Endothelial cell (in vitro differentiated cells): ENCODE measurements around the gene PRKACB. TPM values are rescaled to one million over a fixed set of nuclear protein-coding genes. Genes with fewer than 3 reads are reported as not detected.

Experiments used
- DNase-seq: peaks from one replicate; pipeline ENCODE4 v3.0.0; 2021; ENCODE audit warnings: low spot score
- H3K27ac Mint-ChIP-seq: one replicate; pipeline ENCODE4 v1.8.0; 2021; ENCODE audit warnings: mixed read lengths, inconsistent platforms; ENCODE audit not compliant: unreplicated experiment
- H3K27me3 Mint-ChIP-seq: one replicate; pipeline ENCODE4 v1.8.0; 2021; ENCODE audit warnings: mild to moderate bottlenecking, moderate library complexity, mixed read lengths, inconsistent platforms; ENCODE audit not compliant: unreplicated experiment
- H3K36me3 Mint-ChIP-seq: one replicate; pipeline ENCODE4 v1.8.0; 2021; ENCODE audit warnings: mild to moderate bottlenecking, low read depth, mixed read lengths, inconsistent platforms; ENCODE audit not compliant: unreplicated experiment
- H3K4me1 Mint-ChIP-seq: one replicate; pipeline ENCODE4 v1.8.0; 2021; ENCODE audit warnings: mild to moderate bottlenecking, mixed read lengths, inconsistent platforms; ENCODE audit not compliant: unreplicated experiment
- H3K4me3 Mint-ChIP-seq: one replicate; pipeline ENCODE4 v1.8.0; 2021; ENCODE audit warnings: mild to moderate bottlenecking, mixed read lengths, inconsistent platforms; ENCODE audit not compliant: unreplicated experiment
- H3K9me3 Mint-ChIP-seq: one replicate; pipeline ENCODE4 v1.8.0; 2021; ENCODE audit warnings: mixed read lengths, inconsistent platforms; ENCODE audit not compliant: unreplicated experiment
- CTCF ChIP-seq: fragments of 200-600 bp; sonication (generic); IDR thresholded peaks from one replicate; pipeline ENCODE4 v1.5.0; 2021; ENCODE audit warnings: antibody characterized with exemption; ENCODE audit not compliant: unreplicated experiment
- total RNA-seq: library from RNA; stranded (reverse); fragmentation: NEBNext Ultra II Directional; extraction: Animal tissue kit (Norgen Biotek cat#: 25700); gene quantifications from one replicate; pipeline ENCODE4 v1.2.1, GENCODE V29; 2021; ENCODE audit not compliant: unreplicated experiment

Gene PRKACB
- total RNA-seq, 1 donor from 2014 or later = 19.7 TPM

GRCh38 chr1:84236256-84236655 is 92.2 kb downstream of the PRKACB start:
- TF ChIP-seq CTCF = no peak
- H3K4me1 Mint-ChIP-seq = no peaks in the 10 kb centered on the region
- H3K27ac Mint-ChIP-seq = no peak overlapping the region
- no peaks in the 10 kb centered on the region for H3K27me3 Mint-ChIP-seq
- peaks cover 5% of the 10 kb centered on the region for H3K9me3 Mint-ChIP-seq
- H3K4me3 Mint-ChIP-seq = no peak overlapping the region
- no peak for DNase-seq
- peaks cover 9% of the 10 kb centered on the region for H3K36me3 Mint-ChIP-seq

- no peak overlapping the region for H3K27ac Mint-ChIP-seq
- DNase-seq = no peak
- H3K27me3 Mint-ChIP-seq = peaks cover 3% of the 10 kb centered on the region
- no peak for TF ChIP-seq CTCF
- H3K4me3 Mint-ChIP-seq = no peak overlapping the region
- no peaks in the 10 kb centered on the region for H3K36me3 Mint-ChIP-seq
- no peaks in the 10 kb centered on the region for H3K9me3 Mint-ChIP-seq
- no peaks in the 10 kb centered on the region for H3K4me1 Mint-ChIP-seq
Measured at GRCh38 chr1:84242641-84243040, 98.6 kb downstream of the PRKACB start.

- Mint-ChIP-seq H3K4me1 (no peaks in the 10 kb centered on the region), H3K36me3 (no peaks in the 10 kb centered on the region)
Measured at GRCh38 chr1:84245563-84245962, 101.5 kb downstream of the PRKACB start.

GRCh38 chr1:84246213-84246612 is 102.1 kb downstream of the PRKACB start:
- TF ChIP-seq CTCF = no peak
- DNase-seq = no peak
- Mint-ChIP-seq H3K4me1 (no peaks in the 10 kb centered on the region), H3K9me3 (no peaks in the 10 kb centered on the region), H3K27me3 (peaks cover 4% of the 10 kb centered on the region), H3K36me3 (no peaks in the 10 kb centered on the region), H3K27ac (no peak overlapping the region), H3K4me3 (no peak overlapping the region)

More at GRCh38 chr1:84245563-84245962, 101.5 kb downstream of the PRKACB start:
- no peak for DNase-seq
- TF ChIP-seq CTCF = no peak
- Mint-ChIP-seq H3K9me3 (no peaks in the 10 kb centered on the region), H3K4me3 (no peak overlapping the region), H3K27me3 (peaks cover 4% of the 10 kb centered on the region), H3K27ac (no peak overlapping the region)

GRCh38 chr1:84247425-84248220 is 103.6 kb downstream of the PRKACB start:
- TF ChIP-seq CTCF = no peak
- no peaks in the 10 kb centered on the region for H3K4me1 Mint-ChIP-seq
- H3K36me3 Mint-ChIP-seq = no peaks in the 10 kb centered on the region
- H3K9me3 Mint-ChIP-seq = no peaks in the 10 kb centered on the region
- H3K27ac Mint-ChIP-seq = no peak overlapping the region
- peaks cover 4% of the 10 kb centered on the region for H3K27me3 Mint-ChIP-seq
- DNase-seq = no peak
- no peak overlapping the region for H3K4me3 Mint-ChIP-seq
